IMR-90 (cell line): ENCODE results near the gene MDP1. TPM values are rescaled to one million over a fixed set of nuclear protein-coding genes. Genes with fewer than 3 reads are reported as not detected.
A peak's percentile ranks its signal among the peaks of the same experiment; 100 is the strongest.

Source experiments
- ATAC-seq: fragments of 200-7000 bp; cut with Tn5 transposase; 2 replicates; pipeline ENCODE4 v1.9.1; 2020; ENCODE audit warnings: low read depth, mild to moderate bottlenecking, moderate library complexity
- BruUV-seq: library from RNA; stranded (reverse); fragments of 400-500 nt; replicated peaks from 2 replicates; lab custom pipeline; 2021; lab: Mats Ljungman, UMichigan
- CTCF ChIA-PET: fragments of 300-600 bp; formaldehyde crosslinking; extraction: SDS; loops from one replicate; lab custom pipeline; 2021; ENCODE audit warnings: antibody characterized with exemption; lab: Yijun Ruan, JAX
- POLR2A ChIA-PET: fragments of 300-600 bp; sonication (Branson Sonifier 250); formaldehyde crosslinking; loops from one replicate; lab custom pipeline; 2022; ENCODE audit warnings: antibody characterized with exemption; ENCODE audit not compliant: unreplicated experiment; lab: Charles Lee
- DNase-seq: peaks from one replicate; pipeline ENCODE4 v3.0.0; 2013
- H2AFZ ChIP-seq: replicated peaks from 2 replicates; pipeline ENCODE3; 2013; ENCODE audit warnings: low read length, mild to moderate bottlenecking; ENCODE audit not compliant: poor library complexity
- H2AK5ac ChIP-seq: 2 replicates; pipeline ENCODE4 v1.6.1; 2013; ENCODE audit warnings: low read depth, low read length, inconsistent platforms
- H2AK9ac ChIP-seq: replicated peaks from 2 replicates; pipeline ENCODE3; 2013; ENCODE audit warnings: mild to moderate bottlenecking, low read depth, low read length, moderate library complexity; ENCODE audit not compliant: poor library complexity
- H2BK120ac ChIP-seq: 2 replicates; pipeline ENCODE4 v1.6.1; 2013; ENCODE audit warnings: low read depth, low read length, inconsistent platforms
- H2BK15ac ChIP-seq: 3 replicates; pipeline ENCODE4 v1.6.1; 2013; ENCODE audit warnings: low read depth, low read length, inconsistent platforms
- H2BK20ac ChIP-seq: 2 replicates; pipeline ENCODE4 v1.6.1; 2013; ENCODE audit warnings: low read depth, mild to moderate bottlenecking, inconsistent platforms, low read length, moderate library complexity
- H2BK5ac ChIP-seq: 2 replicates; pipeline ENCODE4 v1.6.1; 2013; ENCODE audit warnings: mild to moderate bottlenecking, low read depth, low read length, inconsistent platforms; ENCODE audit not compliant: poor library complexity, severe bottlenecking
- H3K14ac ChIP-seq: replicated peaks from 2 replicates; pipeline ENCODE4 v1.6.1; 2013; ENCODE audit warnings: low read depth, low read length, inconsistent platforms
- H3K18ac ChIP-seq: 2 replicates; pipeline ENCODE4 v1.6.1; 2013; ENCODE audit warnings: low read depth, low read length, control low read depth
- H3K23ac ChIP-seq: 2 replicates; pipeline ENCODE4 v1.6.1; 2013; ENCODE audit warnings: low read depth, low read length, inconsistent platforms
- H3K27ac ChIP-seq: 2 replicates; pipeline ENCODE4 v1.5.1; 2013; ENCODE audit warnings: mild to moderate bottlenecking, control low read depth, low read length; ENCODE audit not compliant: insufficient read depth
- H3K27me3 ChIP-seq: 2 replicates; pipeline ENCODE4 v1.6.1; 2013; ENCODE audit warnings: low read length; ENCODE audit not compliant: control insufficient read depth, insufficient read depth
- H3K36me3 ChIP-seq: 2 replicates; pipeline ENCODE4 v1.6.1; 2013; ENCODE audit warnings: low read length, mixed read lengths; ENCODE audit not compliant: control insufficient read depth, insufficient read depth
- H3K4ac ChIP-seq: 2 replicates; pipeline ENCODE4 v1.6.1; 2013; ENCODE audit warnings: low read depth, low read length, inconsistent platforms
- H3K4me1 ChIP-seq: 2 replicates; pipeline ENCODE4 v1.6.1; 2013; ENCODE audit warnings: low read length, mixed read lengths; ENCODE audit not compliant: control insufficient read depth, insufficient read depth
- H3K4me2 ChIP-seq: 2 replicates; pipeline ENCODE4 v1.6.1; 2013; ENCODE audit warnings: low read depth, mild to moderate bottlenecking, control low read depth, low read length, moderate library complexity
- H3K4me3 ChIP-seq: 2 replicates; pipeline ENCODE4 v1.5.1; 2013; ENCODE audit warnings: low read depth, mild to moderate bottlenecking, control low read depth, low read length, moderate library complexity; ENCODE audit not compliant: insufficient read depth
- H3K56ac ChIP-seq: 2 replicates; pipeline ENCODE4 v1.6.1; 2013; ENCODE audit warnings: low read length, inconsistent platforms; ENCODE audit not compliant: insufficient read depth; ENCODE audit errors: extremely low read depth
- H3K79me1 ChIP-seq, 2 experiments: 2 replicates each; pipeline ENCODE4 v1.6.1; 2013; ENCODE audit warnings: low read length in 2 of 2, inconsistent platforms in 1 of 2, low read depth in 1 of 2
- H3K9ac ChIP-seq: 2 replicates; pipeline ENCODE4 v1.6.1; 2013; ENCODE audit warnings: low read depth, low read length, control low read depth
- H3K9me1 ChIP-seq: 2 replicates; pipeline ENCODE4 v1.6.1; 2013; ENCODE audit warnings: low read length, inconsistent platforms; ENCODE audit not compliant: insufficient read depth
- H3K9me3 ChIP-seq: 2 replicates; pipeline ENCODE4 v1.6.1; 2013; ENCODE audit warnings: low read length; ENCODE audit not compliant: control insufficient read depth, insufficient read depth
- H4K20me1 ChIP-seq: 2 replicates; pipeline ENCODE4 v1.6.1; 2013; ENCODE audit warnings: low read length, inconsistent platforms; ENCODE audit not compliant: insufficient read depth
- H4K5ac ChIP-seq: 2 replicates; pipeline ENCODE4 v1.6.1; 2013; ENCODE audit warnings: mild to moderate bottlenecking, low read depth, low read length, control low read depth
- H4K8ac ChIP-seq, 2 experiments: 2 replicates each; pipeline ENCODE4 v1.6.1; 2013; ENCODE audit warnings: low read depth in 2 of 2, low read length in 2 of 2, control low read depth in 1 of 2, inconsistent platforms in 1 of 2
- H4K91ac ChIP-seq: 2 replicates; pipeline ENCODE4 v1.6.1; 2013; ENCODE audit warnings: low read depth, low read length, inconsistent platforms; ENCODE audit not compliant: insufficient read depth
- BHLHE40 ChIP-seq: fragments of 150-350 bp; IDR thresholded peaks from 2 replicates; pipeline ENCODE4 v1.6.1; 2016; ENCODE audit warnings: mild to moderate bottlenecking, low read depth, low read length
- CTCF ChIP-seq: conservative IDR thresholded peaks from 2 replicates; pipeline ENCODE4 v1.5.1; 2012; ENCODE audit warnings: mild to moderate bottlenecking, low read depth, low read length, improper control_type of control experiment
- MAFK ChIP-seq: IDR thresholded peaks from 2 replicates; pipeline ENCODE4 v1.6.1; 2012; ENCODE audit warnings: low read depth, low read length, improper control_type of control experiment
- MXI1 ChIP-seq: IDR thresholded peaks from 2 replicates; pipeline ENCODE4 v1.6.1; 2012; ENCODE audit warnings: low read depth, mild to moderate bottlenecking, low read length, moderate library complexity, borderline replicate concordance
- NFE2L2 ChIP-seq: fragments of 150-350 bp; IDR thresholded peaks from 2 replicates; pipeline ENCODE4 v1.6.1; 2016; ENCODE audit warnings: low read depth, mild to moderate bottlenecking, low read length
- POLR2A ChIP-seq: IDR thresholded peaks from 2 replicates; pipeline ENCODE4 v1.6.1; 2012; ENCODE audit warnings: mild to moderate bottlenecking, low read depth, low read length
- RCOR1 ChIP-seq: IDR thresholded peaks from 2 replicates; pipeline ENCODE4 v1.6.1; 2012; ENCODE audit warnings: mild to moderate bottlenecking, low read length, improper control_type of control experiment; ENCODE audit not compliant: insufficient replicate concordance
- RFX5 ChIP-seq: IDR thresholded peaks from 2 replicates; pipeline ENCODE4 v1.8.0; 2012; ENCODE audit warnings: low read depth, mild to moderate bottlenecking, low read length, moderate library complexity
- SMC3 ChIP-seq: fragments of 150-350 bp; IDR thresholded peaks from 2 replicates; pipeline ENCODE4 v1.6.1; 2016; ENCODE audit warnings: low read depth, mild to moderate bottlenecking, antibody characterized with exemption, low read length, moderate library complexity
- USF2 ChIP-seq: fragments of 150-350 bp; IDR thresholded peaks from 2 replicates; pipeline ENCODE4 v1.6.1; 2017; ENCODE audit warnings: mild to moderate bottlenecking, antibody characterized with exemption, low read length, low read depth
- WGBS, 2 experiments: methylation state at CpG; one replicate each; pipeline versions ENCODE4 v1.1.5 to v1.1.7; 2013; ENCODE audit warnings: missing lambda C conversion rate in 2 of 2; ENCODE audit not compliant: insufficient read length in 1 of 2; ENCODE audit errors: extremely low coverage in 2 of 2; 5-methylcytosine and 5-hydroxymethylcytosine counted together
- dilution Hi-C: fragments of 300-500 bp; cut with HindIII; formaldehyde crosslinking; loops from one replicate; pipeline ENCODE4 v1.14.3; 2018; ENCODE audit warnings: low sequenced_read_pairs; ENCODE audit not compliant: unreplicated experiment
- in situ Hi-C: fragments of 300-500 bp; cut with MboI; formaldehyde crosslinking; loops from 3 replicates; pipeline ENCODE4 v1.14.3; 2019; ENCODE audit warnings: low sequenced_read_pairs, inconsistent platforms, mixed read lengths
- intact Hi-C: fragments of 100-400 bp; cut with micrococcal nuclease; formaldehyde crosslinking; loops from 2 replicates; pipeline ENCODE4 v1.10.0; 2022
- polyA plus RNA-seq, 3 experiments: library from polyadenylated mRNA; depleted of rRNA; stranded (reverse); fragments of >200 nt; gene quantifications; 2 replicates each; pipeline ENCODE4 v1.2.3, GENCODE V29; 2012; ENCODE audit warnings: low replicate concordance in 1 of 3
- total RNA-seq: library from RNA; depleted of rRNA; stranded (reverse); fragments of >200 nt; gene quantifications from 2 replicates; pipeline ENCODE4 v1.2.3, GENCODE V29; 2012

The MDP1 gene
- total and polyA plus RNA-seq, 2 of the 4 experiments (the other 2 are of a cell fraction): 15.1 to 17.8 TPM

GRCh38 chr14:24215495-24216344 is at the start of gene MDP1 (continued):
- peak; percentile 75 for TF ChIP-seq CTCF
- TF ChIP-seq NFE2L2: no peak
- no peak for TF ChIP-seq MAFK

GRCh38 chr14:24264298-24264697 is 48.4 kb upstream of the MDP1 start:
- Histone ChIP-seq H2AK5ac (no peak overlapping the region), H2BK120ac (no peak overlapping the region), H3K9me1 (peaks cover 6% of the 10 kb centered on the region; the same call in 1 of the 2 replicates), H3K9me3 (no peaks in the 10 kb centered on the region), H2BK20ac (no peak overlapping the region), H3K27me3 (no peaks in the 10 kb centered on the region), H4K5ac (no peak overlapping the region), H3K23ac (no peak overlapping the region), H3K18ac (no peak overlapping the region), H3K4ac (no peak overlapping the region), H3K14ac (no peak overlapping the region), H2BK5ac (no peak overlapping the region), H3K4me2 (no peak overlapping the region), H3K36me3 (peaks cover 28% of the 10 kb centered on the region), H3K9ac (no peak overlapping the region), H3K27ac (no peak overlapping the region), H3K4me1 (peaks cover 3% of the 10 kb centered on the region; the same call in 1 of the 2 replicates), H2BK15ac (no peak overlapping the region), H4K91ac (no peak overlapping the region), H3K56ac (no peak overlapping the region), H4K8ac (no peak overlapping the region), H4K20me1 (no peaks in the 10 kb centered on the region), H2AK9ac (no peak overlapping the region), H3K4me3 (no peak overlapping the region), H3K79me1 (no peaks in the 10 kb centered on the region), H2AFZ (no peak overlapping the region)
- DNase-seq (no peak), ATAC-seq (no peak)
- in situ Hi-C loops: no loop called here
- 79% methylated on average over 4 of the region's 6 CpGs; no CpG with 5 or more reads in 1 of the 2 experiments for WGBS, 2 experiments
- BruUV-seq: no TSS peak
- intact Hi-C loops: no loop called here
- TF ChIP-seq POLR2A: no peak
- no peak for TF ChIP-seq BHLHE40
- no peak for TF ChIP-seq RCOR1
- no peak for TF ChIP-seq MAFK
- no peak for TF ChIP-seq RFX5
- TF ChIP-seq SMC3: no peak
- no peak for TF ChIP-seq USF2
- TF ChIP-seq MXI1: no peak
- dilution Hi-C loops: no loop called here
- POLR2A ChIA-PET: no interaction called here
- CTCF ChIA-PET: no interaction called here
